HepG2 (cell line): ENCODE measurements around the gene SOS2. TPM values are rescaled to one million over a fixed set of nuclear protein-coding genes. Genes with fewer than 3 reads are reported as not detected.

Source experiments
- CEBPZ ChIP-seq: IDR thresholded peaks from 2 replicates; pipeline ENCODE4 v1.6.1; 2012; ENCODE audit warnings: low read length, improper control_type of control experiment
- PAF1 ChIP-seq: IDR thresholded peaks from 2 replicates; pipeline ENCODE4 v1.6.1; 2016; ENCODE audit warnings: missing genetic modification reagents, missing compliant biosample characterization
- RXRA ChIP-seq: sonication (generic); formaldehyde crosslinking; IDR thresholded peaks from 2 replicates; pipeline ENCODE4 v1.5.1; 2020; ENCODE audit warnings: missing genetic modification reagents
- ZBTB14 ChIP-seq: sonication (generic); formaldehyde crosslinking; IDR thresholded peaks from 2 replicates; pipeline ENCODE4 v1.4.0; 2020; ENCODE audit warnings: missing genetic modification reagents
- ZBTB40 ChIP-seq, 2 experiments: fragments of 450-650 bp in 1 of 2; sonication (generic) in 1 of 2; formaldehyde crosslinking in 1 of 2; IDR thresholded peaks; 2 replicates each; pipeline versions ENCODE4 v1.6.1 to v1.8.0; 2016 to 2022; ENCODE audit warnings: antibody characterized with exemption in 1 of 2, mild to moderate bottlenecking in 1 of 2, missing genetic modification reagents in 1 of 2
- ZNF770 ChIP-seq: sonication (generic); formaldehyde crosslinking; IDR thresholded peaks from 2 replicates; pipeline ENCODE4 v1.5.0; 2020; ENCODE audit warnings: mild to moderate bottlenecking, missing genetic modification reagents
- polyA plus RNA-seq, 8 experiments: library from polyadenylated mRNA; depleted of rRNA in 3 of 8; stranded (reverse) in 7 of 8; unstranded in 1 of 8; fragments of >200 nt; fragmentation: Illumina TruSeq in 4 of 8; extraction: Trizol in 4 of 8; gene quantifications; 2 replicates each; pipeline versions ENCODE4 v1.2.1 to v1.2.3, GENCODE V29; 2011 to 2016; ENCODE audit warnings: low read depth in 4 of 8, missing spikeins in 1 of 8, mixed read lengths in 1 of 8; ENCODE audit not compliant: insufficient read depth in 1 of 8
- total RNA-seq, 5 experiments: library from RNA; depleted of rRNA; stranded (reverse); fragments of >200 nt; fragmentation: Illumina TruSeq; extraction: Trizol; gene quantifications; 2 replicates each; pipeline ENCODE4 v1.2.3, GENCODE V29; 2016; ENCODE audit warnings: low read depth in 1 of 5

Gene SOS2
- total and polyA plus RNA-seq, 2 of the 13 experiments (the other 11 are each of a cell fraction or from before 2014, with no cell fraction given): 9.3 to 12.1 TPM

- TF ChIP-seq ZBTB40 (IDR thresholded peaks at IDR 0.05) (no peak), ZBTB40 (CRISPR knock-in tag; IDR thresholded peaks at IDR 0.05) (peak; percentile 70), ZBTB14 (CRISPR knock-in tag) (peak; percentile 64; the same call in 1 of the 2 replicates), PAF1 (no peak), ZNF770 (peak; percentile 61), RXRA (CRISPR knock-in tag) (peak; percentile 58; the same call in 1 of the 2 replicates), CEBPZ (no peak)
Measured at GRCh38 chr14:50116181-50116956, 115.0 kb downstream of the SOS2 start, which contains the start of gene VCPKMT (continued).
